HepG2 (cell line): ENCODE data around the gene AHNAK. TPM values are rescaled to one million over a fixed set of nuclear protein-coding genes. Genes with fewer than 3 reads are reported as not detected.

Experiments used
- ATAC-seq: fragments of 200-7000 bp; cut with Tn5 transposase; 3 replicates; pipeline ENCODE4 v1.9.1; 2020; ENCODE audit warnings: mild to moderate bottlenecking, moderate library complexity
- BruUV-seq: library from RNA; stranded (reverse); fragments of 400-500 nt; replicated peaks from 2 replicates; lab custom pipeline; 2021; lab: Mats Ljungman, UMichigan
- CTCF ChIA-PET: fragments of 300-600 bp; formaldehyde crosslinking; extraction: SDS; loops from one replicate; lab custom pipeline; 2021; ENCODE audit warnings: low total read pairs, inconsistent platforms, low intra/inter-chr PET ratio; lab: Yijun Ruan, JAX
- POLR2A ChIA-PET: fragments of 350-600 bp; sonication (Branson Sonifier 250); formaldehyde crosslinking; loops from one replicate; lab custom pipeline; 2020; ENCODE audit warnings: antibody characterized with exemption, inconsistent platforms; lab: Yijun Ruan, JAX
- DNase-seq: peaks from one replicate; pipeline ENCODE4 v3.0.0-alpha.2; 2015; ENCODE audit warnings: low spot score
- FAIRE-seq: peaks from 3 replicates; lab custom pipeline; 2011; peaks lifted over from hg19 to GRCh38; lab: Jason Lieb, UNC
- H2AFZ ChIP-seq: one replicate; pipeline ENCODE4 v1.6.1; 2011; ENCODE audit warnings: low read length, inconsistent platforms
- H3K27ac ChIP-seq: fragments of 300-600 bp; 3 replicates; pipeline ENCODE4 v1.8.0; 2011; ENCODE audit warnings: mixed run types, mild to moderate bottlenecking, mixed read lengths, low read length, inconsistent platforms; ENCODE audit not compliant: insufficient read depth; ENCODE audit errors: extremely low read length
- H3K27me3 ChIP-seq, 2 experiments: fragments of 200-600 bp in 1 of 2; 2 replicates in 1 of 2; 3 replicates in 1 of 2; pipeline versions ENCODE4 v1.6.0 to v1.8.0; 2011; ENCODE audit warnings: low read length in 2 of 2, mild to moderate bottlenecking in 2 of 2, moderate library complexity in 2 of 2, inconsistent platforms in 1 of 2; ENCODE audit not compliant: insufficient read depth in 2 of 2, control insufficient read depth in 1 of 2
- H3K36me3 ChIP-seq, 2 experiments: fragments of 200-600 bp in 1 of 2; replicated peaks in 1 of 2; 2 replicates in 1 of 2; 3 replicates in 1 of 2; pipeline versions ENCODE4 v1.5.1 to v1.8.0; 2011; ENCODE audit warnings: low read length in 2 of 2, inconsistent platforms in 1 of 2; ENCODE audit not compliant: insufficient read depth in 2 of 2, control insufficient read depth in 1 of 2
- H3K4me1 ChIP-seq: 2 replicates; pipeline ENCODE4 v1.5.1; 2012; ENCODE audit warnings: low read length, inconsistent platforms; ENCODE audit not compliant: insufficient read depth
- H3K4me2 ChIP-seq: 2 replicates; pipeline ENCODE4 v1.6.0; 2011; ENCODE audit warnings: low read depth, low read length, inconsistent platforms
- H3K4me3 ChIP-seq, 3 experiments: fragments of 200-600 bp in 1 of 3; sonication (generic), shearing (Covaris generic) in 1 of 3; replicated peaks in 1 of 3; 2 replicates each; pipeline ENCODE4 v1.5.1; 2011 to 2016; ENCODE audit warnings: low read length in 3 of 3, inconsistent platforms in 2 of 3, low read depth in 2 of 3, mild to moderate bottlenecking in 2 of 3, control low read depth in 1 of 3, mixed read lengths in 1 of 3; ENCODE audit not compliant: insufficient read depth in 1 of 3
- H3K79me2 ChIP-seq: one replicate; pipeline ENCODE4 v1.6.1; 2011; ENCODE audit warnings: low read length, inconsistent platforms; ENCODE audit not compliant: insufficient read depth
- H3K9ac ChIP-seq: 2 replicates; pipeline ENCODE4 v1.6.0; 2011; ENCODE audit warnings: mild to moderate bottlenecking, low read depth, low read length, inconsistent platforms; ENCODE audit not compliant: insufficient read depth
- H3K9me3 ChIP-seq: 2 replicates; pipeline ENCODE4 v1.5.1; 2012; ENCODE audit warnings: mild to moderate bottlenecking, low read length
- H4K20me1 ChIP-seq: 2 replicates; pipeline ENCODE4 v1.6.0; 2011; ENCODE audit warnings: inconsistent platforms, mild to moderate bottlenecking, low read length, moderate library complexity; ENCODE audit not compliant: insufficient read depth
- JDP2 ChIP-seq: sonication (generic); formaldehyde crosslinking; IDR thresholded peaks from 2 replicates; pipeline ENCODE4 v1.8.1; 2022; ENCODE audit warnings: missing genetic modification reagents, borderline replicate concordance
- MAFG ChIP-seq: sonication (generic); formaldehyde crosslinking; IDR thresholded peaks from 2 replicates; pipeline ENCODE4 v1.5.1; 2020; ENCODE audit warnings: mild to moderate bottlenecking, missing genetic modification reagents
- SAP130 ChIP-seq: IDR thresholded peaks from 2 replicates; pipeline ENCODE4 v1.6.1; 2016; ENCODE audit warnings: low read depth
- SPEN ChIP-seq: sonication (generic); formaldehyde crosslinking; IDR thresholded peaks from 2 replicates; pipeline ENCODE4 v1.5.1; 2020; ENCODE audit warnings: low read depth, mild to moderate bottlenecking, missing genetic modification reagents
- WIZ ChIP-seq: sonication (generic); formaldehyde crosslinking; IDR thresholded peaks from 2 replicates; pipeline ENCODE4 v1.5.1; 2020; ENCODE audit warnings: mild to moderate bottlenecking, missing genetic modification reagents
- ZNF7 ChIP-seq: IDR thresholded peaks from 2 replicates; pipeline ENCODE4 v1.6.1; 2016; ENCODE audit warnings: missing biosample characterization, missing genetic modification reagents
- ZNF776 ChIP-seq: sonication (generic); formaldehyde crosslinking; IDR thresholded peaks from 2 replicates; pipeline ENCODE4 v1.4.0; 2020; ENCODE audit warnings: mild to moderate bottlenecking, missing genetic modification reagents
- WGBS: methylation state at CpG from one replicate; pipeline ENCODE4 v1.1.6; 2017; ENCODE audit warnings: low lambda C conversion rate; 5-methylcytosine and 5-hydroxymethylcytosine counted together
- in situ Hi-C: cut with HindIII; loops from 2 replicates; pipeline ENCODE4 v1.10.0; 2017; ENCODE audit warnings: low pct_unique_long_range_greater_than_20kb; ENCODE audit not compliant: extremely low pct_ligation_motif_present
- intact Hi-C: fragments of 100-400 bp; cut with micrococcal nuclease; formaldehyde crosslinking; loops from one replicate; pipeline ENCODE4 v1.10.0; 2022; ENCODE audit not compliant: unreplicated experiment
- polyA plus RNA-seq, 8 experiments: library from polyadenylated mRNA; depleted of rRNA in 3 of 8; stranded (reverse) in 7 of 8; unstranded in 1 of 8; fragments of >200 nt; fragmentation: Illumina TruSeq in 4 of 8; extraction: Trizol in 4 of 8; gene quantifications; 2 replicates each; pipeline versions ENCODE4 v1.2.1 to v1.2.3, GENCODE V29; 2011 to 2016; ENCODE audit warnings: low read depth in 4 of 8, missing spikeins in 1 of 8, mixed read lengths in 1 of 8; ENCODE audit not compliant: insufficient read depth in 1 of 8
- total RNA-seq, 5 experiments: library from RNA; depleted of rRNA; stranded (reverse); fragments of >200 nt; fragmentation: Illumina TruSeq; extraction: Trizol; gene quantifications; 2 replicates each; pipeline ENCODE4 v1.2.3, GENCODE V29; 2016; ENCODE audit warnings: low read depth in 1 of 5
- TF ChIP-seq, protein P1 (sequence below): IDR thresholded peaks from 2 replicates; pipeline ENCODE4 v1.6.1; 2016; ENCODE audit warnings: low read depth, missing genetic modification reagents, missing compliant biosample characterization
- TF ChIP-seq, protein P2 (sequence below): sonication (generic); formaldehyde crosslinking; IDR thresholded peaks from 2 replicates; pipeline ENCODE4 v1.5.0; 2020; ENCODE audit warnings: mild to moderate bottlenecking, missing genetic modification reagents
- TF ChIP-seq, protein P3 (sequence below): sonication (generic); formaldehyde crosslinking; IDR thresholded peaks from 2 replicates; pipeline ENCODE4 v1.5.0; 2020; ENCODE audit warnings: mild to moderate bottlenecking, missing genetic modification reagents
- TF ChIP-seq, protein P4 (sequence below): sonication (generic); formaldehyde crosslinking; IDR thresholded peaks from 2 replicates; pipeline ENCODE4 v1.8.0; 2022; ENCODE audit warnings: mild to moderate bottlenecking, missing genetic modification reagents

Gene AHNAK
- total and polyA plus RNA-seq, 2 of the 13 experiments (the other 11 are each of a cell fraction or from before 2014, with no cell fraction given), result 23.4 to 25.0 TPM

DNA sequence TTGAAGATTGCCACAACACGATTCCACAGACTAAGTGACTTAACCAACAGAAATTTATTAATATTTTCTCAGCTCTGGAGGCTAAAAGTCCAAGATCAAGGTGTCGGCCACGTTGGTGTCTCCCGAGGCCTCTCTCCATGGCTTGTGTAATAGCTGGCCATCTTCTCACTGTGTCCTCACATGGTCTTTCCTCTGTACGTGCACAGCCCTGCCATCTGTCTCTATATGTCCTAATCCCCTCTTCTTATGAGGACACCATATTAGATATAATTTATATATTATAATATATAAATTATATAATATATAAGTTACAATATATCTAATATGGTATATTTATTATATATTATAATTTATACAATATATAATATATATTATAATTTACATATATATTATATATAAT is 152.9 kb downstream of the AHNAK start:
- WGBS, result 88% methylated on average over 5 of the region's 5 CpGs
- H3K79me2 ChIP-seq, result no peaks in the 10 kb centered on the region
- no peak overlapping the region for H3K4me3 ChIP-seq
- no peak overlapping the region for H3K4me2 ChIP-seq
- no peaks in the 10 kb centered on the region for H3K9me3 ChIP-seq
- H3K9ac ChIP-seq, result no peak overlapping the region
- ChIA-PET CTCF (interaction anchor here (2.0 to 2.4 kb wide), 2 partner anchors 13 to 167 kb away, joined by 19 to 25 read pairs; no protein-coding TSS in a partner anchor), POLR2A (interaction anchor here (1.0 to 1.8 kb wide), 2 partner anchors 271 to 448 kb away, joined by 5 read pairs; partner anchors contain the start of genes C11orf98 and CSKMT)
- in situ Hi-C loops, result loop anchor here (10.0 kb wide), 1 partner anchor 311 kb away; the partner anchor contains the start of genes BSCL2 and GNG3
- ATAC-seq, result no peak
- H3K4me1 ChIP-seq, result peaks cover 14% of the 10 kb centered on the region
- no peaks in the 10 kb centered on the region for H4K20me1 ChIP-seq
- FAIRE-seq, result no peak
- intact Hi-C loops, result loop anchor here (1.0 to 10.0 kb wide), 3 partner anchors 13 to 167 kb away; partner anchors contain the start of gene AHNAK
- H2AFZ ChIP-seq, result no peak overlapping the region
- no TSS peak for BruUV-seq
- no peak overlapping the region for H3K27ac ChIP-seq
- no peaks in the 10 kb centered on the region for H3K27me3 ChIP-seq
- no peak for DNase-seq
- H3K36me3 ChIP-seq, result peaks cover 6 to 7% of the 10 kb centered on the region in 2 experiments; a peak in 4 of 5 replicates
- no peak for TF ChIP-seq JDP2 (CRISPR knock-in tag)
- TF ChIP-seq, protein P1, sequence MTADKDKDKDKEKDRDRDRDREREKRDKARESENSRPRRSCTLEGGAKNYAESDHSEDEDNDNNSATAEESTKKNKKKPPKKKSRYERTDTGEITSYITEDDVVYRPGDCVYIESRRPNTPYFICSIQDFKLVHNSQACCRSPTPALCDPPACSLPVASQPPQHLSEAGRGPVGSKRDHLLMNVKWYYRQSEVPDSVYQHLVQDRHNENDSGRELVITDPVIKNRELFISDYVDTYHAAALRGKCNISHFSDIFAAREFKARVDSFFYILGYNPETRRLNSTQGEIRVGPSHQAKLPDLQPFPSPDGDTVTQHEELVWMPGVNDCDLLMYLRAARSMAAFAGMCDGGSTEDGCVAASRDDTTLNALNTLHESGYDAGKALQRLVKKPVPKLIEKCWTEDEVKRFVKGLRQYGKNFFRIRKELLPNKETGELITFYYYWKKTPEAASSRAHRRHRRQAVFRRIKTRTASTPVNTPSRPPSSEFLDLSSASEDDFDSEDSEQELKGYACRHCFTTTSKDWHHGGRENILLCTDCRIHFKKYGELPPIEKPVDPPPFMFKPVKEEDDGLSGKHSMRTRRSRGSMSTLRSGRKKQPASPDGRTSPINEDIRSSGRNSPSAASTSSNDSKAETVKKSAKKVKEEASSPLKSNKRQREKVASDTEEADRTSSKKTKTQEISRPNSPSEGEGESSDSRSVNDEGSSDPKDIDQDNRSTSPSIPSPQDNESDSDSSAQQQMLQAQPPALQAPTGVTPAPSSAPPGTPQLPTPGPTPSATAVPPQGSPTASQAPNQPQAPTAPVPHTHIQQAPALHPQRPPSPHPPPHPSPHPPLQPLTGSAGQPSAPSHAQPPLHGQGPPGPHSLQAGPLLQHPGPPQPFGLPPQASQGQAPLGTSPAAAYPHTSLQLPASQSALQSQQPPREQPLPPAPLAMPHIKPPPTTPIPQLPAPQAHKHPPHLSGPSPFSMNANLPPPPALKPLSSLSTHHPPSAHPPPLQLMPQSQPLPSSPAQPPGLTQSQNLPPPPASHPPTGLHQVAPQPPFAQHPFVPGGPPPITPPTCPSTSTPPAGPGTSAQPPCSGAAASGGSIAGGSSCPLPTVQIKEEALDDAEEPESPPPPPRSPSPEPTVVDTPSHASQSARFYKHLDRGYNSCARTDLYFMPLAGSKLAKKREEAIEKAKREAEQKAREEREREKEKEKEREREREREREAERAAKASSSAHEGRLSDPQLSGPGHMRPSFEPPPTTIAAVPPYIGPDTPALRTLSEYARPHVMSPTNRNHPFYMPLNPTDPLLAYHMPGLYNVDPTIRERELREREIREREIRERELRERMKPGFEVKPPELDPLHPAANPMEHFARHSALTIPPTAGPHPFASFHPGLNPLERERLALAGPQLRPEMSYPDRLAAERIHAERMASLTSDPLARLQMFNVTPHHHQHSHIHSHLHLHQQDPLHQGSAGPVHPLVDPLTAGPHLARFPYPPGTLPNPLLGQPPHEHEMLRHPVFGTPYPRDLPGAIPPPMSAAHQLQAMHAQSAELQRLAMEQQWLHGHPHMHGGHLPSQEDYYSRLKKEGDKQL (CRISPR knock-in tag), result no peak
- no peak for TF ChIP-seq SPEN
- no peak for TF ChIP-seq ZNF7
- TF ChIP-seq, protein P2, sequence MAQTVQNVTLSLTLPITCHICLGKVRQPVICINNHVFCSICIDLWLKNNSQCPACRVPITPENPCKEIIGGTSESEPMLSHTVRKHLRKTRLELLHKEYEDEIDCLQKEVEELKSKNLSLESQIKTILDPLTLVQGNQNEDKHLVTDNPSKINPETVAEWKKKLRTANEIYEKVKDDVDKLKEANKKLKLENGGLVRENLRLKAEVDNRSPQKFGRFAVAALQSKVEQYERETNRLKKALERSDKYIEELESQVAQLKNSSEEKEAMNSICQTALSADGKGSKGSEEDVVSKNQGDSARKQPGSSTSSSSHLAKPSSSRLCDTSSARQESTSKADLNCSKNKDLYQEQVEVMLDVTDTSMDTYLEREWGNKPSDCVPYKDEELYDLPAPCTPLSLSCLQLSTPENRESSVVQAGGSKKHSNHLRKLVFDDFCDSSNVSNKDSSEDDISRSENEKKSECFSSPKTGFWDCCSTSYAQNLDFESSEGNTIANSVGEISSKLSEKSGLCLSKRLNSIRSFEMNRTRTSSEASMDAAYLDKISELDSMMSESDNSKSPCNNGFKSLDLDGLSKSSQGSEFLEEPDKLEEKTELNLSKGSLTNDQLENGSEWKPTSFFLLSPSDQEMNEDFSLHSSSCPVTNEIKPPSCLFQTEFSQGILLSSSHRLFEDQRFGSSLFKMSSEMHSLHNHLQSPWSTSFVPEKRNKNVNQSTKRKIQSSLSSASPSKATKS (CRISPR knock-in tag), result no peak
- no peak for TF ChIP-seq ZNF776
- TF ChIP-seq WIZ (CRISPR knock-in tag), result no peak
- no peak for TF ChIP-seq MAFG (CRISPR knock-in tag)
- TF ChIP-seq SAP130, result no peak
- TF ChIP-seq, protein P3, sequence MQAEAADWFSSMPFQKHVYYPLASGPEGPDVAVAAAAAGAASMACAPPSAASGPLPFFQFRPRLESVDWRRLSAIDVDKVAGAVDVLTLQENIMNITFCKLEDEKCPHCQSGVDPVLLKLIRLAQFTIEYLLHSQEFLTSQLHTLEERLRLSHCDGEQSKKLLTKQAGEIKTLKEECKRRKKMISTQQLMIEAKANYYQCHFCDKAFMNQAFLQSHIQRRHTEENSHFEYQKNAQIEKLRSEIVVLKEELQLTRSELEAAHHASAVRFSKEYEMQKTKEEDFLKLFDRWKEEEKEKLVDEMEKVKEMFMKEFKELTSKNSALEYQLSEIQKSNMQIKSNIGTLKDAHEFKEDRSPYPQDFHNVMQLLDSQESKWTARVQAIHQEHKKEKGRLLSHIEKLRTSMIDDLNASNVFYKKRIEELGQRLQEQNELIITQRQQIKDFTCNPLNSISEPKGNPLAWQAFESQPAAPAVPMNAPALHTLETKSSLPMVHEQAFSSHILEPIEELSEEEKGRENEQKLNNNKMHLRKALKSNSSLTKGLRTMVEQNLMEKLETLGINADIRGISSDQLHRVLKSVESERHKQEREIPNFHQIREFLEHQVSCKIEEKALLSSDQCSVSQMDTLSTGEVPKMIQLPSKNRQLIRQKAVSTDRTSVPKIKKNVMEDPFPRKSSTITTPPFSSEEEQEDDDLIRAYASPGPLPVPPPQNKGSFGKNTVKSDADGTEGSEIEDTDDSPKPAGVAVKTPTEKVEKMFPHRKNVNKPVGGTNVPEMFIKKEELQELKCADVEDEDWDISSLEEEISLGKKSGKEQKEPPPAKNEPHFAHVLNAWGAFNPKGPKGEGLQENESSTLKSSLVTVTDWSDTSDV, result no peak
- TF ChIP-seq, protein P4, sequence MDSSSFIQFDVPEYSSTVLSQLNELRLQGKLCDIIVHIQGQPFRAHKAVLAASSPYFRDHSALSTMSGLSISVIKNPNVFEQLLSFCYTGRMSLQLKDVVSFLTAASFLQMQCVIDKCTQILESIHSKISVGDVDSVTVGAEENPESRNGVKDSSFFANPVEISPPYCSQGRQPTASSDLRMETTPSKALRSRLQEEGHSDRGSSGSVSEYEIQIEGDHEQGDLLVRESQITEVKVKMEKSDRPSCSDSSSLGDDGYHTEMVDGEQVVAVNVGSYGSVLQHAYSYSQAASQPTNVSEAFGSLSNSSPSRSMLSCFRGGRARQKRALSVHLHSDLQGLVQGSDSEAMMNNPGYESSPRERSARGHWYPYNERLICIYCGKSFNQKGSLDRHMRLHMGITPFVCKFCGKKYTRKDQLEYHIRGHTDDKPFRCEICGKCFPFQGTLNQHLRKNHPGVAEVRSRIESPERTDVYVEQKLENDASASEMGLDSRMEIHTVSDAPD (CRISPR knock-in tag), result no peak
